ENCODE measurements around the gene SERPINA12. TPM values are rescaled to one million over a fixed set of nuclear protein-coding genes. Genes with fewer than 3 reads are reported as not detected.
"Not testable (repeated sequence)": the region's sequence is repeated elsewhere in the genome, so short reads cannot be mapped to it uniquely, and the experiment has no call there.

The SERPINA12 gene
- total and polyA plus RNA-seq, 8 donors = not detected

GRCh38 chr14:94485944-94486841 lies 23.1 kb downstream of the SERPINA12 start:
- Histone ChIP-seq H3K4me1 (peaks cover 0 to 2% of the 10 kb centered on the region in 2 donors), H3K4me3 (no peak overlapping the region), H3K36me3 (no peaks in the 10 kb centered on the region), H3K27ac (no peak overlapping the region), H3K9me3 (no peaks in the 10 kb centered on the region), H3K27me3 (peaks cover 0 to 26% of the 10 kb centered on the region in 2 donors)
- ATAC-seq = peak; percentile 97
- DNase-seq = peak in 3 of 4 donors; percentile 33 to 92 (median 61)
- peak; percentile 93 to 99 for TF ChIP-seq CTCF (IDR thresholded peaks at IDR 0.05)
- intact Hi-C loops (cut with DNase I) = loop anchor here in 1 of 2 donors (10.0 kb wide), 1 partner anchor 131 kb away; no protein-coding TSS in a partner anchor

- TF ChIP-seq CTCF (IDR thresholded peaks at IDR 0.05) = no peak
- intact Hi-C loops (cut with DNase I) = loop anchor here in 1 of 2 donors (10.0 kb wide), 1 partner anchor 130 kb away; no protein-coding TSS in a partner anchor
- Histone ChIP-seq H3K27ac (no peak overlapping the region), H3K36me3 (no peaks in the 10 kb centered on the region), H3K27me3 (peaks cover 0 to 26% of the 10 kb centered on the region in 2 donors), H3K4me1 (peaks cover 0 to 2% of the 10 kb centered on the region in 2 donors), H3K4me3 (no peak overlapping the region), H3K9me3 (peaks cover 0 to 2% of the 10 kb centered on the region in 2 donors)
- DNase-seq = no peak
- ATAC-seq = no peak
Measured at GRCh38 chr14:94484481-94484880, 24.8 kb downstream of the SERPINA12 start.

GRCh38 chr14:94483729-94484275 lies 25.5 kb downstream of the SERPINA12 start:
- ATAC-seq (no peak), DNase-seq (no peak)
- Histone ChIP-seq H3K27ac (no peak overlapping the region), H3K4me3 (no peak overlapping the region), H3K27me3 (peaks cover 0 to 26% of the 10 kb centered on the region in 2 donors), H3K4me1 (peaks cover 0 to 2% of the 10 kb centered on the region in 2 donors), H3K36me3 (no peaks in the 10 kb centered on the region), H3K9me3 (peaks cover 0 to 8% of the 10 kb centered on the region in 2 donors)
- TF ChIP-seq CTCF (IDR thresholded peaks at IDR 0.05) = no peak
- intact Hi-C loops (cut with DNase I) = loop anchor here in 1 of 2 donors (10.0 kb wide), 1 partner anchor 129 kb away; no protein-coding TSS in a partner anchor

- Histone ChIP-seq H3K9me3 (peaks cover 0 to 15% of the 10 kb centered on the region in 2 donors), H3K4me1 (peaks cover 0 to 2% of the 10 kb centered on the region in 2 donors), H3K36me3 (no peaks in the 10 kb centered on the region), H3K27ac (no peak overlapping the region), H3K27me3 (peaks cover 0 to 26% of the 10 kb centered on the region in 2 donors), H3K4me3 (no peak overlapping the region)
- DNase-seq (no peak), ATAC-seq (no peak)
- no peak for TF ChIP-seq CTCF (IDR thresholded peaks at IDR 0.05)
- intact Hi-C loops (cut with DNase I) = loop anchor here in 1 of 2 donors (10.0 kb wide), 1 partner anchor 128 kb away; no protein-coding TSS in a partner anchor
Measured at GRCh38 chr14:94483071-94483451, 26.2 kb downstream of the SERPINA12 start.

- H3K9me3 ChIP-seq = peaks cover 0 to 15% of the 10 kb centered on the region in 2 donors
Measured at GRCh38 chr14:94482132-94483070, 26.9 kb downstream of the SERPINA12 start.

More at GRCh38 chr14:94482132-94483070, 26.9 kb downstream of the SERPINA12 start:
- not testable (repeated sequence) for H3K36me3 ChIP-seq, H3K4me3 ChIP-seq, DNase-seq, ATAC-seq, H3K4me1 ChIP-seq, H3K27ac ChIP-seq
- H3K27me3 ChIP-seq = peaks cover 0 to 22% of the 10 kb centered on the region in 2 donors
- intact Hi-C loops (cut with DNase I) = loop anchor here in 1 of 2 donors (10.0 kb wide), 1 partner anchor 128 kb away; no protein-coding TSS in a partner anchor

Data from left lung (tissue), 10 donors.